Measurements from ENCODE around the gene APBA3.

APBA3 gene

GRCh38 chr19:3788996-3789778 is 27.7 kb upstream of the APBA3 start:
- no peak for DNase-seq (ENCODE audit: low spot score)

GRCh38 chr19:3785938-3786824 is 24.7 kb upstream of the APBA3 start, which contains the start of gene MATK:
TSS of gene MATK (minus strand) at chr19:3786381. CDS start at chr19:3785135, 1,246 bp downstream.
- no peak for DNase-seq (ENCODE audit: low spot score)

GRCh38 chr19:3785451-3785937 is 24.0 kb upstream of the APBA3 start:
- no peak for DNase-seq (ENCODE audit: low spot score)

- no peak for DNase-seq (ENCODE audit: low spot score)
Observed at GRCh38 chr19:3784607-3785450, 23.3 kb upstream of the APBA3 start.

GRCh38 chr19:3783660-3784584 is 22.4 kb upstream of the APBA3 start:
- no peak for DNase-seq (ENCODE audit: low spot score)

GRCh38 chr19:3782903-3783302 is 21.4 kb upstream of the APBA3 start:
- no peak for DNase-seq (ENCODE audit: low spot score)

GRCh38 chr19:3782330-3782729 is 20.8 kb upstream of the APBA3 start:
- no peak for DNase-seq (ENCODE audit: low spot score)

GRCh38 chr19:3781603-3782002 is 20.1 kb upstream of the APBA3 start:
- DNase-seq (ENCODE audit: low spot score), result no peak

- no peak for DNase-seq (ENCODE audit: low spot score)
Observed at GRCh38 chr19:3780786-3781304, 19.4 kb upstream of the APBA3 start.

- DNase-seq (ENCODE audit: low spot score), result no peak
Observed at GRCh38 chr19:3778899-3779723, 17.6 kb upstream of the APBA3 start.

- DNase-seq (ENCODE audit: low spot score), result no peak
Observed at GRCh38 chr19:3778104-3778867, 16.8 kb upstream of the APBA3 start.

GRCh38 chr19:3776479-3777040 is 15.1 kb upstream of the APBA3 start:
- DNase-seq (ENCODE audit: low spot score), result no peak

- no peak for DNase-seq (ENCODE audit: low spot score)
Observed at GRCh38 chr19:3775831-3776230, 14.3 kb upstream of the APBA3 start.

GRCh38 chr19:3775374-3775711 is 13.9 kb upstream of the APBA3 start:
- no peak for DNase-seq (ENCODE audit: low spot score)

GRCh38 chr19:3774621-3775373 is 13.3 kb upstream of the APBA3 start:
- DNase-seq (ENCODE audit: low spot score), result no peak

GRCh38 chr19:3773814-3774515 is 12.5 kb upstream of the APBA3 start:
- no peak for DNase-seq (ENCODE audit: low spot score)

- DNase-seq (ENCODE audit: low spot score), result no peak
Observed at GRCh38 chr19:3771906-3772455, 10.5 kb upstream of the APBA3 start, which contains the start of gene RAX2. TSS of gene RAX2 (minus strand) at chr19:3772228. CDS start at chr19:3771742, 486 bp downstream.

All from hematopoietic multipotent progenitor cell treated with erythropoietin and hydrocortisone succinate and interleukin-3 and kit ligand, for 17 days (in vitro differentiated cells).